Suprapubic skin (tissue), 4 donors: Measurements from ENCODE around the gene AACS. TPM values are rescaled to one million over a fixed set of nuclear protein-coding genes. Genes with fewer than 3 reads are reported as not detected.

Source experiments
- DNase-seq, 2 donors: peaks; one replicate each; pipeline ENCODE4 v3.0.0-alpha.2; 2019; ENCODE audit warnings: low spot score in 2 of 2
- H3K27ac ChIP-seq: fragments of 200-600 bp; sonication (generic); one replicate; pipeline ENCODE4 v1.5.1; 2019
- H3K27me3 ChIP-seq: fragments of 200-600 bp; sonication (generic); one replicate; pipeline ENCODE4 v1.5.1; 2019
- H3K36me3 ChIP-seq: fragments of 200-600 bp; sonication (generic); one replicate; pipeline ENCODE4 v1.5.1; 2019
- H3K4me1 ChIP-seq: fragments of 200-600 bp; sonication (generic); one replicate; pipeline ENCODE4 v1.5.1; 2019
- H3K4me3 ChIP-seq: fragments of 200-600 bp; sonication (generic); one replicate; pipeline ENCODE4 v1.5.1; 2019; ENCODE audit warnings: mild to moderate bottlenecking
- H3K9me3 ChIP-seq: fragments of 200-600 bp; sonication (generic); one replicate; pipeline ENCODE4 v1.5.1; 2019
- CTCF ChIP-seq, 2 donors: fragments of 200-600 bp in 1 of 2; fragments of 450-650 bp in 1 of 2; sonication (generic) in 1 of 2; IDR thresholded peaks; one replicate each; pipeline ENCODE4 v1.5.1; 2016 to 2019; ENCODE audit warnings: antibody characterized with exemption in 2 of 2, mild to moderate bottlenecking in 1 of 2, moderate library complexity in 1 of 2
- EP300 ChIP-seq: sonication (generic); formaldehyde crosslinking; IDR thresholded peaks from one replicate; pipeline ENCODE4 v1.6.1; 2017; ENCODE audit warnings: antibody characterized with exemption
- POLR2A ChIP-seq, 2 donors: fragments of 450-650 bp; IDR thresholded peaks; one replicate each; pipeline ENCODE4 v1.6.1; 2017; ENCODE audit warnings: antibody characterized with exemption in 2 of 2, mild to moderate bottlenecking in 2 of 2, moderate library complexity in 2 of 2
- POLR2AphosphoS5 ChIP-seq, 3 donors: sonication (generic); formaldehyde crosslinking; IDR thresholded peaks; one replicate each; pipeline ENCODE4 v1.6.1; 2017; ENCODE audit warnings: antibody characterized with exemption in 3 of 3
- WGBS: methylation state at CpG from one replicate; pipeline ENCODE4 v1.1.5; 2018; 5-methylcytosine and 5-hydroxymethylcytosine counted together
- total RNA-seq, 4 donors: library from RNA; depleted of rRNA; stranded (reverse); fragments of >200 nt; gene quantifications; one replicate each; pipeline ENCODE4 v1.1.0, GENCODE V29; 2016

AACS gene
- total RNA-seq, 4 donors from 2014 or later: 69.0 to 103 (median 77.0) TPM

- H3K27ac ChIP-seq: no peak within 1 kb of the TSS
- no peaks in the 10 kb centered on the region for H3K36me3 ChIP-seq
- TF ChIP-seq POLR2A (IDR thresholded peaks at IDR 0.05) (no peak), CTCF (IDR thresholded peaks at IDR 0.05) (peak in 1 of 2 donors; percentile 40), POLR2AphosphoS5 (IDR thresholded peaks at IDR 0.05) (no peak), EP300 (no peak)
- no peak for DNase-seq
- peaks cover 32% of the 10 kb centered on the region for H3K4me1 ChIP-seq
- H3K9me3 ChIP-seq: no peaks in the 10 kb centered on the region
- H3K27me3 ChIP-seq: peaks cover 83% of the 10 kb centered on the region
- H3K4me3 ChIP-seq: peak within 1 kb of the TSS; percentile 44
- WGBS: 2% methylated on average over 37 of the region's 71 CpGs
Observed at GRCh38 chr12:125185740-125186470, 120.7 kb downstream of the AACS start, which contains the start of gene TMEM132B. Gene TMEM132B, plus strand, starts transcription at chr12:125186386.

GRCh38 chr12:125186471-125187147 is 121.4 kb downstream of the AACS start:
- Histone ChIP-seq H3K4me1 (peaks cover 32% of the 10 kb centered on the region), H3K27ac (no peak overlapping the region), H3K27me3 (peaks cover 83% of the 10 kb centered on the region), H3K9me3 (no peaks in the 10 kb centered on the region), H3K4me3 (peak overlapping the region; percentile 44), H3K36me3 (no peaks in the 10 kb centered on the region)
- TF ChIP-seq POLR2AphosphoS5 (IDR thresholded peaks at IDR 0.05) (no peak), POLR2A (IDR thresholded peaks at IDR 0.05) (no peak), CTCF (IDR thresholded peaks at IDR 0.05) (no peak), EP300 (no peak)
- no peak for DNase-seq
- no CpG with 5 or more reads among the region's 90 CpGs for WGBS

GRCh38 chr12:125187148-125187745 is 122.0 kb downstream of the AACS start:
- peaks cover 32% of the 10 kb centered on the region for H3K4me1 ChIP-seq

GRCh38 chr12:125187780-125188741 is 122.8 kb downstream of the AACS start:
- TF ChIP-seq EP300 (no peak), CTCF (IDR thresholded peaks at IDR 0.05) (no peak), POLR2A (IDR thresholded peaks at IDR 0.05) (no peak), POLR2AphosphoS5 (IDR thresholded peaks at IDR 0.05) (no peak)
- Histone ChIP-seq H3K9me3 (no peaks in the 10 kb centered on the region), H3K4me1 (peaks cover 31% of the 10 kb centered on the region), H3K36me3 (no peaks in the 10 kb centered on the region), H3K4me3 (peak overlapping the region; percentile 44), H3K27ac (no peak overlapping the region), H3K27me3 (peaks cover 86% of the 10 kb centered on the region)
- no peak for DNase-seq
- WGBS: 1% methylated on average over 23 of the region's 25 CpGs

More at GRCh38 chr12:125187148-125187745, 122.0 kb downstream of the AACS start:
- WGBS: under 1% methylated on average over 19 of the region's 41 CpGs
- no peak overlapping the region for H3K27ac ChIP-seq
- TF ChIP-seq EP300 (no peak), CTCF (IDR thresholded peaks at IDR 0.05) (no peak), POLR2AphosphoS5 (IDR thresholded peaks at IDR 0.05) (no peak), POLR2A (IDR thresholded peaks at IDR 0.05) (no peak)
- no peak for DNase-seq
- peak overlapping the region; percentile 44 for H3K4me3 ChIP-seq
- peaks cover 86% of the 10 kb centered on the region for H3K27me3 ChIP-seq
- H3K9me3 ChIP-seq: no peaks in the 10 kb centered on the region
- H3K36me3 ChIP-seq: no peaks in the 10 kb centered on the region
